Sigmoid colon (tissue), 7 donors: ENCODE results near the gene ACAA1. TPM values are rescaled to one million over a fixed set of nuclear protein-coding genes. Genes with fewer than 3 reads are reported as not detected.

Source experiments
- DNase-seq: peaks from one replicate; pipeline ENCODE4 v3.0.0-alpha.2; 2019
- H3K27ac ChIP-seq, 4 donors: fragments of 200-600 bp; sonication (generic); one replicate each; pipeline ENCODE4 v1.5.1; 2016 to 2019; ENCODE audit warnings: mild to moderate bottlenecking in 1 of 4
- H3K27me3 ChIP-seq, 3 donors: fragments of 200-600 bp; sonication (generic); one replicate each; pipeline ENCODE4 v1.5.1; 2019; ENCODE audit warnings: mild to moderate bottlenecking in 1 of 3
- H3K36me3 ChIP-seq, 4 donors: fragments of 200-600 bp; sonication (generic); one replicate each; pipeline ENCODE4 v1.5.1; 2016 to 2019
- H3K4me1 ChIP-seq, 4 donors: fragments of 200-600 bp; sonication (generic); one replicate each; pipeline ENCODE4 v1.5.1; 2017 to 2019
- H3K4me3 ChIP-seq, 4 donors: fragments of 200-600 bp; sonication (generic); one replicate each; pipeline ENCODE4 v1.5.1; 2017 to 2019; ENCODE audit warnings: mild to moderate bottlenecking in 2 of 4, moderate library complexity in 1 of 4
- H3K9me3 ChIP-seq, 4 donors: fragments of 200-600 bp in 3 of 4; sonication (generic) in 3 of 4; one replicate each; pipeline versions ENCODE4 v1.5.1 to v1.6.1; 2013 to 2019
- EP300 ChIP-seq, 4 donors: sonication (generic); formaldehyde crosslinking; IDR thresholded peaks; one replicate each; pipeline ENCODE4 v1.6.1; 2017; ENCODE audit warnings: antibody characterized with exemption in 4 of 4
- POLR2A ChIP-seq, 2 donors: fragments of 450-650 bp; IDR thresholded peaks; one replicate each; pipeline ENCODE4 v1.6.1; 2016; ENCODE audit warnings: antibody characterized with exemption in 2 of 2, mild to moderate bottlenecking in 2 of 2, moderate library complexity in 2 of 2
- POLR2AphosphoS5 ChIP-seq, 4 donors: sonication (generic); formaldehyde crosslinking; IDR thresholded peaks; one replicate each; pipeline ENCODE4 v1.6.1; 2017; ENCODE audit warnings: antibody characterized with exemption in 4 of 4
- WGBS, 2 donors: extraction: QIAGEN DNeasy Blood & Tissue Kit; methylation state at CpG; one replicate each; pipeline ENCODE4 v1.1.7; 2013; 5-methylcytosine and 5-hydroxymethylcytosine counted together
- intact Hi-C: fragments of 100-400 bp; cut with DNase I; formaldehyde crosslinking; loops from one replicate; pipeline ENCODE4 v1.15.1; 2023
- polyA plus RNA-seq, 3 donors: library from polyadenylated mRNA; stranded (reverse); fragments of 200-250 nt; gene quantifications; one replicate each; pipeline ENCODE4 v1.2.3, GENCODE V29; 2013
- total RNA-seq, 4 donors: library from RNA; depleted of rRNA; stranded (reverse); fragments of >200 nt; gene quantifications; one replicate each; pipeline ENCODE4 v1.1.0, GENCODE V29; 2016
- TF ChIP-seq, protein P1 (sequence below), 4 experiments: fragments of 450-650 bp in 3 of 4; fragments of 200-600 bp in 1 of 4; IDR thresholded peaks; one replicate each; pipeline ENCODE4 v1.5.1; 2016 to 2019; ENCODE audit warnings: antibody characterized with exemption in 4 of 4, mild to moderate bottlenecking in 3 of 4, moderate library complexity in 2 of 4
- donor health status: healthy with polysubstance abuse.
- donor health status: Bipolar disorder and iron deficiency.
- donor health status: healthy.

Gene ACAA1
- total and polyA plus RNA-seq, 7 donors, result 42.6 to 258 (median 53.2) TPM

DNA sequence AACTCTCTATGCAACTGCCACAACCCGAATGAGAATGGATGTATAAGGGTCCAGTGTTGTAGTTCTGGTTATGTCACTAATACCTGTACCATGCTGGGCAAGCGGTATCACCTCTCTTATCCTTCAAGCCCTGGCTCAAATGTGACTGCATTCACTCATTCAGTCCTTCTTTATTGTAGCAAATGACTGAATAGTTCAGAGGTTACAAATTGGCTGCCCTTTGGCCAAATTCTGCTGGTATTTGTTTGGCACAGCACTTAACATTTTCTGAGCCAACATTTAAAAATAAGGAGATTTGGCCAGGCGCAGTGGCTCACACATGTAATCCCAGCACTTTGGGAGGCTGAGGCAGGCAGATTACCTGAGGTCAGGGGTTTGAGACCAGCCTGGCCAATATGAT is 50.4 kb downstream of the ACAA1 start:
- TF ChIP-seq EP300 (IDR thresholded peaks at IDR 0.05) (no peak), POLR2A (IDR thresholded peaks at IDR 0.05) (no peak), POLR2AphosphoS5 (IDR thresholded peaks at IDR 0.05) (no peak)
- TF ChIP-seq, protein P1, sequence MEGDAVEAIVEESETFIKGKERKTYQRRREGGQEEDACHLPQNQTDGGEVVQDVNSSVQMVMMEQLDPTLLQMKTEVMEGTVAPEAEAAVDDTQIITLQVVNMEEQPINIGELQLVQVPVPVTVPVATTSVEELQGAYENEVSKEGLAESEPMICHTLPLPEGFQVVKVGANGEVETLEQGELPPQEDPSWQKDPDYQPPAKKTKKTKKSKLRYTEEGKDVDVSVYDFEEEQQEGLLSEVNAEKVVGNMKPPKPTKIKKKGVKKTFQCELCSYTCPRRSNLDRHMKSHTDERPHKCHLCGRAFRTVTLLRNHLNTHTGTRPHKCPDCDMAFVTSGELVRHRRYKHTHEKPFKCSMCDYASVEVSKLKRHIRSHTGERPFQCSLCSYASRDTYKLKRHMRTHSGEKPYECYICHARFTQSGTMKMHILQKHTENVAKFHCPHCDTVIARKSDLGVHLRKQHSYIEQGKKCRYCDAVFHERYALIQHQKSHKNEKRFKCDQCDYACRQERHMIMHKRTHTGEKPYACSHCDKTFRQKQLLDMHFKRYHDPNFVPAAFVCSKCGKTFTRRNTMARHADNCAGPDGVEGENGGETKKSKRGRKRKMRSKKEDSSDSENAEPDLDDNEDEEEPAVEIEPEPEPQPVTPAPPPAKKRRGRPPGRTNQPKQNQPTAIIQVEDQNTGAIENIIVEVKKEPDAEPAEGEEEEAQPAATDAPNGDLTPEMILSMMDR (IDR thresholded peaks at IDR 0.05), result no peak
- Histone ChIP-seq H3K4me3 (no peak overlapping the region), H3K4me1 (no peaks in the 10 kb centered on the region), H3K36me3 (no peaks in the 10 kb centered on the region), H3K27me3 (no peaks in the 10 kb centered on the region), H3K9me3 (no peaks in the 10 kb centered on the region), H3K27ac (no peak overlapping the region)
- intact Hi-C loops, result no loop called here
- 88 to 93% methylated on average over 3 of the region's 3 CpGs for WGBS, 2 donors
- no peak for DNase-seq

DNA sequence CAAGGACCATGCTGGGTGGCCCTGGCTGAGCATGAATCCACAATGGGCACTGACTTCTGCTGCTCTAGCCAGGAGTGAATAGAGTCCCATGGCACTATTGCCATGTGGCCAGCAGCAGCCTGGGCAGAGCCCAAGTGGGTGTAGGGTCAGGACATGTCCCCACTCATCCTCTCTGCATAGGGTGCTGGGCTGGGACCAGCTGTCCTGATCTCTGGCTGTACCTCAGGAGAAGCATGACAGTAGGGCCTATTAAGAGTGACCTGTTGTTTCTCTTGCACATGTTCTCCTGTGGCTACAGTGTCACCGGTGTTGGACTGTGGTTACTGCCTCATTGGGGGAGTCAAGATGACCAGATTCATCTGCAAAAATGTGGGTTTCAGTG is 51.0 kb downstream of the ACAA1 start:
- TF ChIP-seq POLR2AphosphoS5 (IDR thresholded peaks at IDR 0.05), result no peak
- TF ChIP-seq EP300 (IDR thresholded peaks at IDR 0.05), result no peak
- TF ChIP-seq, protein P1 (IDR thresholded peaks at IDR 0.05), result no peak
- TF ChIP-seq POLR2A (IDR thresholded peaks at IDR 0.05), result no peak
- Histone ChIP-seq H3K4me1 (no peaks in the 10 kb centered on the region), H3K27ac (no peak overlapping the region), H3K4me3 (no peak overlapping the region), H3K9me3 (no peaks in the 10 kb centered on the region), H3K27me3 (no peaks in the 10 kb centered on the region), H3K36me3 (no peaks in the 10 kb centered on the region)
- WGBS, 2 donors, result 86 to 94% methylated on average over 1 of the region's 1 CpG
- DNase-seq, result no peak
- intact Hi-C loops, result no loop called here

GRCh38 chr3:38085311-38085942 is 51.5 kb downstream of the ACAA1 start:
- 88 to 89% methylated on average over 11 of the region's 11 CpGs for WGBS, 2 donors
- H3K27ac ChIP-seq, result no peak overlapping the region
- intact Hi-C loops, result no loop called here
- TF ChIP-seq EP300 (IDR thresholded peaks at IDR 0.05) (no peak), POLR2A (IDR thresholded peaks at IDR 0.05) (no peak), POLR2AphosphoS5 (IDR thresholded peaks at IDR 0.05) (no peak)
- TF ChIP-seq, protein P1 (IDR thresholded peaks at IDR 0.05), result no peak
- DNase-seq, result no peak
- H3K4me1 ChIP-seq, result no peaks in the 10 kb centered on the region
- no peaks in the 10 kb centered on the region for H3K36me3 ChIP-seq
- H3K9me3 ChIP-seq, result no peaks in the 10 kb centered on the region
- H3K27me3 ChIP-seq, result no peaks in the 10 kb centered on the region
- H3K4me3 ChIP-seq, result no peak overlapping the region

- intact Hi-C loops, result no loop called here
- Histone ChIP-seq H3K4me3 (no peak overlapping the region), H3K27me3 (no peaks in the 10 kb centered on the region), H3K36me3 (no peaks in the 10 kb centered on the region), H3K9me3 (no peaks in the 10 kb centered on the region), H3K27ac (no peak overlapping the region), H3K4me1 (no peaks in the 10 kb centered on the region)
- WGBS, 2 donors, result 61 to 75% methylated on average over 7 of the region's 7 CpGs
- no peak for DNase-seq
- TF ChIP-seq EP300 (IDR thresholded peaks at IDR 0.05) (no peak), POLR2AphosphoS5 (IDR thresholded peaks at IDR 0.05) (no peak), POLR2A (IDR thresholded peaks at IDR 0.05) (no peak)
- TF ChIP-seq, protein P1 (IDR thresholded peaks at IDR 0.05), result no peak
These were observed 52.3 kb downstream of the ACAA1 start for GRCh38 chr3:38084334-38085310.
